ENCODE data around the gene RBM3.

The RBM3 gene

GRCh38 chrX:48590203-48591103 is 16.2 kb downstream of the RBM3 start:
- Mint-ChIP-seq H3K36me3 (ENCODE audit: insufficient read depth) (no peaks in the 10 kb centered on the region), H3K9me3 (no peaks in the 10 kb centered on the region), H3K4me3 (no peak overlapping the region), H3K27ac (no peak overlapping the region), H3K4me1 (ENCODE audit: low read depth in 2 of 2) (peaks cover 0 to 3% of the 10 kb centered on the region in 2 donors), H3K27me3 (no peaks in the 10 kb centered on the region)
- ATAC-seq (replicated peaks), result no peak
- no peak for DNase-seq

- H3K36me3 Mint-ChIP-seq (ENCODE audit: insufficient read depth), result no peaks in the 10 kb centered on the region
- DNase-seq (no peak), ATAC-seq (replicated peaks) (no peak)
- H3K4me1 Mint-ChIP-seq (ENCODE audit: low read depth in 2 of 2), result peaks cover 0 to 3% of the 10 kb centered on the region in 2 donors
- no peak overlapping the region for H3K4me3 Mint-ChIP-seq
- H3K9me3 Mint-ChIP-seq, result no peaks in the 10 kb centered on the region
- no peak overlapping the region for H3K27ac Mint-ChIP-seq
- H3K27me3 Mint-ChIP-seq, result no peaks in the 10 kb centered on the region
Observed at GRCh38 chrX:48591255-48591791, 17.0 kb downstream of the RBM3 start.

- peaks cover 7 to 9% of the 10 kb centered on the region in 2 donors for H3K4me1 Mint-ChIP-seq (ENCODE audit: low read depth in 2 of 2)
- no peak overlapping the region for H3K27ac Mint-ChIP-seq
- no peaks in the 10 kb centered on the region for H3K9me3 Mint-ChIP-seq
- DNase-seq, result no peak
- H3K4me3 Mint-ChIP-seq, result no peak overlapping the region
- no peak for ATAC-seq (replicated peaks)
- peaks cover 8% of the 10 kb centered on the region for H3K36me3 Mint-ChIP-seq (ENCODE audit: insufficient read depth)
- no peaks in the 10 kb centered on the region for H3K27me3 Mint-ChIP-seq
Observed at GRCh38 chrX:48592971-48593370, 18.7 kb downstream of the RBM3 start.

- H3K27me3 Mint-ChIP-seq, result no peaks in the 10 kb centered on the region
- peaks cover 12 to 15% of the 10 kb centered on the region in 2 donors for H3K4me1 Mint-ChIP-seq (ENCODE audit: low read depth in 2 of 2)
- no peak overlapping the region for H3K27ac Mint-ChIP-seq
- H3K36me3 Mint-ChIP-seq (ENCODE audit: insufficient read depth), result peaks cover 17% of the 10 kb centered on the region
- ATAC-seq (replicated peaks) (no peak), DNase-seq (no peak)
- no peak overlapping the region for H3K4me3 Mint-ChIP-seq
- no peaks in the 10 kb centered on the region for H3K9me3 Mint-ChIP-seq
Observed at GRCh38 chrX:48595929-48596328, 21.6 kb downstream of the RBM3 start.

- H3K27ac Mint-ChIP-seq, result peak within 1 kb of the TSS; percentile 99
- no peaks in the 10 kb centered on the region for H3K27me3 Mint-ChIP-seq
- peak; percentile 89 for ATAC-seq (replicated peaks)
- peak within 1 kb of the TSS; percentile 94 to 96 for H3K4me3 Mint-ChIP-seq
- H3K36me3 Mint-ChIP-seq (ENCODE audit: insufficient read depth), result peaks cover 23% of the 10 kb centered on the region
- no peaks in the 10 kb centered on the region for H3K9me3 Mint-ChIP-seq
- peak; percentile 80 to 84 (median 82) for DNase-seq
- peaks cover 12% of the 10 kb centered on the region in 2 donors for H3K4me1 Mint-ChIP-seq (ENCODE audit: low read depth in 2 of 2)
Observed at GRCh38 chrX:48597353-48598264, 23.3 kb downstream of the RBM3 start, which contains the start of gene WDR13. Gene WDR13 (plus strand): TSS chrX:48597492. CDS start chrX:48597997, 505 bp downstream.

- Mint-ChIP-seq H3K27ac (peak overlapping the region; percentile 99), H3K36me3 (ENCODE audit: insufficient read depth) (peaks cover 23% of the 10 kb centered on the region), H3K4me1 (ENCODE audit: low read depth in 2 of 2) (peaks cover 12% of the 10 kb centered on the region in 2 donors), H3K9me3 (no peaks in the 10 kb centered on the region), H3K27me3 (no peaks in the 10 kb centered on the region), H3K4me3 (peak overlapping the region; percentile 94 to 96)
- ATAC-seq (replicated peaks) (no peak), DNase-seq (no peak)
Observed at GRCh38 chrX:48598614-48599013, 24.3 kb downstream of the RBM3 start.

GRCh38 chrX:48599341-48599740 is 25.1 kb downstream of the RBM3 start:
- H3K4me1 Mint-ChIP-seq (ENCODE audit: low read depth in 2 of 2), result peaks cover 12% of the 10 kb centered on the region in 2 donors
- H3K27me3 Mint-ChIP-seq, result no peaks in the 10 kb centered on the region
- no peaks in the 10 kb centered on the region for H3K9me3 Mint-ChIP-seq
- ATAC-seq (replicated peaks) (no peak), DNase-seq (no peak)
- H3K4me3 Mint-ChIP-seq, result no peak overlapping the region
- H3K36me3 Mint-ChIP-seq (ENCODE audit: insufficient read depth), result peaks cover 23% of the 10 kb centered on the region
- H3K27ac Mint-ChIP-seq, result no peak overlapping the region

GRCh38 chrX:48600226-48600625 is 25.9 kb downstream of the RBM3 start:
- Mint-ChIP-seq H3K27ac (no peak overlapping the region), H3K9me3 (no peaks in the 10 kb centered on the region), H3K27me3 (no peaks in the 10 kb centered on the region), H3K36me3 (ENCODE audit: insufficient read depth) (peaks cover 27% of the 10 kb centered on the region), H3K4me3 (no peak overlapping the region), H3K4me1 (ENCODE audit: low read depth in 2 of 2) (peaks cover 12% of the 10 kb centered on the region in 2 donors)
- ATAC-seq (replicated peaks) (no peak), DNase-seq (no peak)

- peaks cover 12% of the 10 kb centered on the region in 2 donors for H3K4me1 Mint-ChIP-seq (ENCODE audit: low read depth in 2 of 2)
Observed at GRCh38 chrX:48601741-48602394, 27.6 kb downstream of the RBM3 start.

GRCh38 chrX:48604701-48605100 is 30.4 kb downstream of the RBM3 start:
- DNase-seq (no peak), ATAC-seq (replicated peaks) (no peak)
- Mint-ChIP-seq H3K27ac (no peak overlapping the region), H3K9me3 (no peaks in the 10 kb centered on the region), H3K27me3 (no peaks in the 10 kb centered on the region), H3K4me1 (ENCODE audit: low read depth in 2 of 2) (no peaks in the 10 kb centered on the region), H3K4me3 (no peak overlapping the region), H3K36me3 (ENCODE audit: insufficient read depth) (peaks cover 11% of the 10 kb centered on the region)

More at GRCh38 chrX:48601741-48602394, 27.6 kb downstream of the RBM3 start:
- peaks cover 28% of the 10 kb centered on the region for H3K36me3 Mint-ChIP-seq (ENCODE audit: insufficient read depth)
- H3K27me3 Mint-ChIP-seq, result no peaks in the 10 kb centered on the region
- no peaks in the 10 kb centered on the region for H3K9me3 Mint-ChIP-seq
- no peak overlapping the region for H3K4me3 Mint-ChIP-seq
- H3K27ac Mint-ChIP-seq, result no peak overlapping the region
- DNase-seq, result no peak
- ATAC-seq (replicated peaks), result no peak

GRCh38 chrX:48606091-48606490 is 31.8 kb downstream of the RBM3 start:
- Mint-ChIP-seq H3K36me3 (ENCODE audit: insufficient read depth) (peaks cover 11% of the 10 kb centered on the region), H3K4me1 (ENCODE audit: low read depth in 2 of 2) (no peaks in the 10 kb centered on the region), H3K4me3 (no peak overlapping the region), H3K27me3 (no peaks in the 10 kb centered on the region), H3K27ac (no peak overlapping the region), H3K9me3 (no peaks in the 10 kb centered on the region)
- no peak for DNase-seq
- no peak for ATAC-seq (replicated peaks)

- Mint-ChIP-seq H3K4me3 (no peak overlapping the region), H3K9me3 (no peaks in the 10 kb centered on the region), H3K27me3 (no peaks in the 10 kb centered on the region), H3K27ac (no peak overlapping the region), H3K36me3 (ENCODE audit: insufficient read depth) (peaks cover 2% of the 10 kb centered on the region), H3K4me1 (ENCODE audit: low read depth in 2 of 2) (no peaks in the 10 kb centered on the region)
- no peak for DNase-seq
- ATAC-seq (replicated peaks), result no peak
Observed at GRCh38 chrX:48611703-48612102, 37.4 kb downstream of the RBM3 start.

Measured in effector memory CD8-positive, alpha-beta T cell (primary cell).